GM23338 (cell line): ENCODE results near the gene DNLZ. TPM values are rescaled to one million over a fixed set of nuclear protein-coding genes. Genes with fewer than 3 reads are reported as not detected.

Source experiments
- ATAC-seq: fragments of 200-7000 bp; cut with Tn5 transposase; 3 replicates; pipeline ENCODE4 v1.9.1; 2020
- DNase-seq: peaks from one replicate; pipeline ENCODE4 v3.0.0-alpha.2; 2015; ENCODE audit warnings: low spot score
- H2AFZ ChIP-seq: fragments of 200-600 bp; sonication (generic); 2 replicates; pipeline ENCODE4 v1.8.0; 2016; ENCODE audit warnings: antibody characterized with exemption, mild to moderate bottlenecking, moderate library complexity
- H3F3A ChIP-seq: fragments of 200-600 bp; sonication (generic); replicated peaks from 2 replicates; pipeline ENCODE4 v1.8.0; 2017; ENCODE audit warnings: antibody characterized with exemption, mixed run types, low read depth
- H3K27ac ChIP-seq: fragments of 200-600 bp; sonication (generic); 2 replicates; pipeline ENCODE4 v1.6.1; 2016; ENCODE audit warnings: low read depth
- H3K27me3 ChIP-seq: fragments of 200-600 bp; sonication (generic); 2 replicates; pipeline ENCODE4 v1.8.0; 2016; ENCODE audit warnings: mild to moderate bottlenecking, mixed run types, moderate library complexity; ENCODE audit not compliant: insufficient read depth
- H3K36me3 ChIP-seq: fragments of 200-600 bp; sonication (generic); 2 replicates; pipeline ENCODE4 v1.8.0; 2016; ENCODE audit warnings: mild to moderate bottlenecking; ENCODE audit not compliant: insufficient read depth
- H3K4me1 ChIP-seq: fragments of 200-600 bp; sonication (generic); 2 replicates; pipeline ENCODE4 v1.8.0; 2016; ENCODE audit warnings: mild to moderate bottlenecking, moderate library complexity; ENCODE audit not compliant: insufficient read depth
- H3K4me2 ChIP-seq: fragments of 200-600 bp; sonication (generic); 2 replicates; pipeline ENCODE4 v1.7.1; 2017; ENCODE audit warnings: mixed run types
- H3K4me3 ChIP-seq: fragments of 200-600 bp; sonication (generic); 2 replicates; pipeline ENCODE4 v1.6.1; 2016; ENCODE audit warnings: mixed run types
- H3K79me2 ChIP-seq: fragments of 200-600 bp; sonication (generic); replicated peaks from 2 replicates; pipeline ENCODE4 v1.8.0; 2017; ENCODE audit warnings: mild to moderate bottlenecking; ENCODE audit not compliant: insufficient read depth
- H3K9me2 ChIP-seq: fragments of 200-600 bp; sonication (generic); 2 replicates; pipeline ENCODE4 v1.8.0; 2017; ENCODE audit not compliant: insufficient read depth
- H4K20me1 ChIP-seq: fragments of 200-600 bp; sonication (generic); replicated peaks from 2 replicates; pipeline ENCODE4 v1.8.0; 2017; ENCODE audit warnings: mild to moderate bottlenecking; ENCODE audit not compliant: insufficient read depth
- H3K27ac Mint-ChIP-seq: 2 replicates; pipeline ENCODE4 v1.8.0; 2020; ENCODE audit warnings: inconsistent platforms, mild to moderate bottlenecking, moderate library complexity, mixed read lengths
- H3K27me3 Mint-ChIP-seq: 3 replicates; pipeline ENCODE4 v1.8.0; 2022; ENCODE audit warnings: low read depth, mild to moderate bottlenecking, moderate library complexity, mixed read lengths, inconsistent platforms; ENCODE audit not compliant: insufficient read depth, poor library complexity
- H3K36me3 Mint-ChIP-seq: 3 replicates; pipeline ENCODE4 v1.8.0; 2021; ENCODE audit warnings: low read depth, mild to moderate bottlenecking, inconsistent platforms, moderate library complexity, mixed read lengths
- H3K4me1 Mint-ChIP-seq: 3 replicates; pipeline ENCODE4 v1.8.0; 2020; ENCODE audit warnings: mild to moderate bottlenecking, inconsistent platforms, mixed read lengths
- H3K4me3 Mint-ChIP-seq: 3 replicates; pipeline ENCODE4 v1.8.0; 2021; ENCODE audit warnings: moderate library complexity, mild to moderate bottlenecking, inconsistent platforms, mixed read lengths
- H3K9me3 Mint-ChIP-seq: 3 replicates; pipeline ENCODE4 v1.8.0; 2020; ENCODE audit warnings: moderate library complexity, mild to moderate bottlenecking, inconsistent platforms, mixed read lengths
- EZH2phosphoT487 ChIP-seq: fragments of 200-600 bp; sonication (generic); IDR thresholded peaks from one replicate; pipeline ENCODE4 v1.8.1; 2018; ENCODE audit warnings: antibody characterized with exemption; ENCODE audit not compliant: unreplicated experiment
- NANOG ChIP-seq: IDR thresholded peaks from 2 replicates; pipeline ENCODE4 v1.6.1; 2016; ENCODE audit warnings: antibody characterized with exemption, borderline replicate concordance
- POLR2AphosphoS5 ChIP-seq: IDR thresholded peaks from 2 replicates; pipeline ENCODE4 v1.6.1; 2016; ENCODE audit warnings: antibody characterized with exemption, low read depth
- ZNF114 ChIP-seq: fragments of 250-450 bp; sonication (Bioruptor Pico); IDR thresholded peaks from 2 replicates; pipeline ENCODE4 v1.5.0; 2020; ENCODE audit warnings: mild to moderate bottlenecking, moderate library complexity
- polyA plus RNA-seq: library from polyadenylated mRNA; unstranded; fragments of >200 nt; fragmentation: Nextera tagmentation; extraction: Ambion mirVana; gene quantifications from 2 replicates; pipeline ENCODE4 v1.2.1, GENCODE V29; 2016
- total RNA-seq: library from RNA; depleted of rRNA; stranded (reverse); fragments of >200 nt; shearing (Covaris generic); gene quantifications from 2 replicates; pipeline ENCODE4 v1.2.3, GENCODE V29; 2014
- TF ChIP-seq, protein P1 (sequence below): fragments of 250-450 bp; sonication (Bioruptor Pico); IDR thresholded peaks from 2 replicates; pipeline ENCODE4 v1.5.0; 2020; ENCODE audit warnings: mild to moderate bottlenecking, moderate library complexity
- TF ChIP-seq, protein P2 (sequence below), 2 experiments: fragments of 200-600 bp in 1 of 2; sonication (generic) in 1 of 2; conservative IDR thresholded peaks; 2 replicates each; pipeline versions ENCODE4 v1.5.1 to v1.6.1; 2016 to 2017; ENCODE audit warnings: antibody characterized with exemption in 2 of 2, low read depth in 2 of 2, mild to moderate bottlenecking in 2 of 2, moderate library complexity in 1 of 2

The DNLZ gene
- total and polyA plus RNA-seq, 2 experiments from 2014 or later, result 33.4 to 53.9 TPM

DNA sequence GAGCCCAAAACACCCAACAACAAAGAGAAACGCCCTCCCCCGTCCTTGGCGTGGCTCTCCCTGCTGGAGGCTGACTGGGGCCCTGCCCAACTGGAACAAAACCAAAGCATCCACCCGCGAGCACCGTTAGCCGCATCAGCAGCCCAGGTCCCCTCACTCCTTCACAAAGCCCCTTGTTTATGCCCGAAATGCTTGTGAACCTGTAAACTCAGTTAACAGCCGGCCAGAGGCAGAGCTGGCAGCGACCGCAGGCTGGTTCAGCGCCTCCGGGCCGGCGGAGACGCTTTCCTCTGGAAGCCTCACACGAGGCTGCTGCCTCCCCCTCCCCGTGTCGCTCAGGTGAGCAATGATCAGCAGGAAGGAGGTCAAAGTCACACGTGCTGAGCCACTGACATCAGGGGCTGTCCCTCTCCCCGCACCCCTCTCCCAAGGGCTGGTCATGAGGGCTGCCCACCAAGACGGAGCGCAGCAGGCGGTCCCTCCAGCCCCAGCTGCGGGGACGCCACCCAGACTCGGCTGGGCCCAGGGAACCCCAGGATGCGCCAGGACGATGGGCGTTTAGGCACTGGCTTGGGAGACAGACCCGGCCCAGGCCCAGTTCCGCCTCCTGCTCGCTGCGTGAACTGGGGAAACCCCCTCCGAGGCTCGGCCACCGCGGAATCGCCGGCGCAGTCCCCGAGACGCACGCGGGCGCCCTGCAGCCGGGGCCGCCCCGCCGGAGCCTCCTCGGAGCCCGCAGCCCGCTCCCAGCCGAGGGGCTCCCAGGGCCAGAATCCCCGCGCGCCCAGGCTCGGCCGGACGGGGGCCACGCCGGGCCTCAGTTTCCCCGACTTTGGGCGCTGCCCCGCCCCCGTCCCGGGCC is 35.9 kb upstream of the DNLZ start (continued):
- TF ChIP-seq, protein P1, sequence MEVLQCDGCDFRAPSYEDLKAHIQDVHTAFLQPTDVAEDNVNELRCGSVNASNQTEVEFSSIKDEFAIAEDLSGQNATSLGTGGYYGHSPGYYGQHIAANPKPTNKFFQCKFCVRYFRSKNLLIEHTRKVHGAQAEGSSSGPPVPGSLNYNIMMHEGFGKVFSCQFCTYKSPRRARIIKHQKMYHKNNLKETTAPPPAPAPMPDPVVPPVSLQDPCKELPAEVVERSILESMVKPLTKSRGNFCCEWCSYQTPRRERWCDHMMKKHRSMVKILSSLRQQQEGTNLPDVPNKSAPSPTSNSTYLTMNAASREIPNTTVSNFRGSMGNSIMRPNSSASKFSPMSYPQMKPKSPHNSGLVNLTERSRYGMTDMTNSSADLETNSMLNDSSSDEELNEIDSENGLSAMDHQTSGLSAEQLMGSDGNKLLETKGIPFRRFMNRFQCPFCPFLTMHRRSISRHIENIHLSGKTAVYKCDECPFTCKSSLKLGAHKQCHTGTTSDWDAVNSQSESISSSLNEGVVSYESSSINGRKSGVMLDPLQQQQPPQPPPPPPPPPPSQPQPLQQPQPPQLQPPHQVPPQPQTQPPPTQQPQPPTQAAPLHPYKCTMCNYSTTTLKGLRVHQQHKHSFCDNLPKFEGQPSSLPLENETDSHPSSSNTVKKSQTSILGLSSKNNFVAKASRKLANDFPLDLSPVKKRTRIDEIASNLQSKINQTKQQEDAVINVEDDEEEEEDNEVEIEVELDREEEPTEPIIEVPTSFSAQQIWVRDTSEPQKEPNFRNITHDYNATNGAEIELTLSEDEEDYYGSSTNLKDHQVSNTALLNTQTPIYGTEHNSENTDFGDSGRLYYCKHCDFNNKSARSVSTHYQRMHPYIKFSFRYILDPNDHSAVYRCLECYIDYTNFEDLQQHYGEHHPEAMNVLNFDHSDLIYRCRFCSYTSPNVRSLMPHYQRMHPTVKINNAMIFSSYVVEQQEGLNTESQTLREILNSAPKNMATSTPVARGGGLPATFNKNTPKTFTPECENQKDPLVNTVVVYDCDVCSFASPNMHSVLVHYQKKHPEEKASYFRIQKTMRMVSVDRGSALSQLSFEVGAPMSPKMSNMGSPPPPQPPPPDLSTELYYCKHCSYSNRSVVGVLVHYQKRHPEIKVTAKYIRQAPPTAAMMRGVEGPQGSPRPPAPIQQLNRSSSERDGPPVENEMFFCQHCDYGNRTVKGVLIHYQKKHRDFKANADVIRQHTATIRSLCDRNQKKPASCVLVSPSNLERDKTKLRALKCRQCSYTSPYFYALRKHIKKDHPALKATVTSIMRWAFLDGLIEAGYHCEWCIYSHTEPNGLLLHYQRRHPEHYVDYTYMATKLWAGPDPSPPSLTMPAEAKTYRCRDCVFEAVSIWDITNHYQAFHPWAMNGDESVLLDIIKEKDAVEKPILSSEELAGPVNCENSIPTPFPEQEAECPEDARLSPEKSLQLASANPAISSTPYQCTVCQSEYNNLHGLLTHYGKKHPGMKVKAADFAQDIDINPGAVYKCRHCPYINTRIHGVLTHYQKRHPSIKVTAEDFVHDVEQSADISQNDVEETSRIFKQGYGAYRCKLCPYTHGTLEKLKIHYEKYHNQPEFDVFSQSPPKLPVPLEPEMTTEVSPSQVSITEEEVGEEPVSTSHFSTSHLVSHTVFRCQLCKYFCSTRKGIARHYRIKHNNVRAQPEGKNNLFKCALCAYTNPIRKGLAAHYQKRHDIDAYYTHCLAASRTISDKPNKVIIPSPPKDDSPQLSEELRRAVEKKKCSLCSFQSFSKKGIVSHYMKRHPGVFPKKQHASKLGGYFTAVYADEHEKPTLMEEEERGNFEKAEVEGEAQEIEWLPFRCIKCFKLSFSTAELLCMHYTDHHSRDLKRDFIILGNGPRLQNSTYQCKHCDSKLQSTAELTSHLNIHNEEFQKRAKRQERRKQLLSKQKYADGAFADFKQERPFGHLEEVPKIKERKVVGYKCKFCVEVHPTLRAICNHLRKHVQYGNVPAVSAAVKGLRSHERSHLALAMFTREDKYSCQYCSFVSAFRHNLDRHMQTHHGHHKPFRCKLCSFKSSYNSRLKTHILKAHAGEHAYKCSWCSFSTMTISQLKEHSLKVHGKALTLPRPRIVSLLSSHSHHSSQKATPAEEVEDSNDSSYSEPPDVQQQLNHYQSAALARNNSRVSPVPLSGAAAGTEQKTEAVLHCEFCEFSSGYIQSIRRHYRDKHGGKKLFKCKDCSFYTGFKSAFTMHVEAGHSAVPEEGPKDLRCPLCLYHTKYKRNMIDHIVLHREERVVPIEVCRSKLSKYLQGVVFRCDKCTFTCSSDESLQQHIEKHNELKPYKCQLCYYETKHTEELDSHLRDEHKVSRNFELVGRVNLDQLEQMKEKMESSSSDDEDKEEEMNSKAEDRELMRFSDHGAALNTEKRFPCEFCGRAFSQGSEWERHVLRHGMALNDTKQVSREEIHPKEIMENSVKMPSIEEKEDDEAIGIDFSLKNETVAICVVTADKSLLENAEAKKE (CRISPR knock-in tag), result no peak
- TF ChIP-seq, protein P2, sequence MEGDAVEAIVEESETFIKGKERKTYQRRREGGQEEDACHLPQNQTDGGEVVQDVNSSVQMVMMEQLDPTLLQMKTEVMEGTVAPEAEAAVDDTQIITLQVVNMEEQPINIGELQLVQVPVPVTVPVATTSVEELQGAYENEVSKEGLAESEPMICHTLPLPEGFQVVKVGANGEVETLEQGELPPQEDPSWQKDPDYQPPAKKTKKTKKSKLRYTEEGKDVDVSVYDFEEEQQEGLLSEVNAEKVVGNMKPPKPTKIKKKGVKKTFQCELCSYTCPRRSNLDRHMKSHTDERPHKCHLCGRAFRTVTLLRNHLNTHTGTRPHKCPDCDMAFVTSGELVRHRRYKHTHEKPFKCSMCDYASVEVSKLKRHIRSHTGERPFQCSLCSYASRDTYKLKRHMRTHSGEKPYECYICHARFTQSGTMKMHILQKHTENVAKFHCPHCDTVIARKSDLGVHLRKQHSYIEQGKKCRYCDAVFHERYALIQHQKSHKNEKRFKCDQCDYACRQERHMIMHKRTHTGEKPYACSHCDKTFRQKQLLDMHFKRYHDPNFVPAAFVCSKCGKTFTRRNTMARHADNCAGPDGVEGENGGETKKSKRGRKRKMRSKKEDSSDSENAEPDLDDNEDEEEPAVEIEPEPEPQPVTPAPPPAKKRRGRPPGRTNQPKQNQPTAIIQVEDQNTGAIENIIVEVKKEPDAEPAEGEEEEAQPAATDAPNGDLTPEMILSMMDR (conservative IDR thresholded peaks at IDR 0.05; ENCODE audit: low read depth in 2 of 2), result no peak
- TF ChIP-seq NANOG, result no peak
- no peak for TF ChIP-seq ZNF114 (CRISPR knock-in tag)

DNA sequence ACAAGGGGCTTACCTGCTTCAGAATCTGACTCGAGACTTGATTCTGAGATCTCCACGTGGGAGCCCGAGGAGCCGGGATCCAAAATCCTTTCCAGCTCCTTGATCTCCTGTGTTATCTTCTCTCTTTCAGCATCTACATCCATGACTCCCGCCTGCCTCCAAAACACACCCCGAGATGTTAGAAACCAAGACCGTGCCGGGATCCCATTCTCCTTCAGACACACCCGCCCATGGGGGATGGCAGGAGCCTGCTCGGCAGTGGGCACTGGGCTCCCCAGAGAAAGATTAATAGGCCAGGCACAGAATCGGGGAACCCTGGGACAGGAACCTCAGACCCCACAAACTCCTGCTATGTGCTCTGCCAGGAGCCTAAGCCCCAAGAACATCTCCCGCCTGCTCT is 34.7 kb upstream of the DNLZ start:
- Histone ChIP-seq H3K27me3 (no peaks in the 10 kb centered on the region), H3K36me3 (0 out of 2 replicates have a peak, but pooled peaks cover 14% of the 10 kb centered on the region), H3K4me3 (no peak overlapping the region), H2AFZ (no peak overlapping the region), H3K4me2 (no peak overlapping the region), H3K4me1 (peaks cover 3% of the 10 kb centered on the region; the same call in 1 of the 2 replicates), H3K27ac (no peak overlapping the region), H3K9me2 (no peaks in the 10 kb centered on the region), H3F3A (peaks cover 26% of the 10 kb centered on the region), H3K79me2 (peaks cover 26% of the 10 kb centered on the region), H4K20me1 (peaks cover 3% of the 10 kb centered on the region; the same call in 1 of the 2 replicates)
- DNase-seq (no peak), ATAC-seq (no peak)
- peak overlapping the region; percentile 90 for H3K4me3 Mint-ChIP-seq
- peaks cover 9% of the 10 kb centered on the region for H3K4me1 Mint-ChIP-seq
- no peak overlapping the region for H3K27ac Mint-ChIP-seq
- peaks cover 17% of the 10 kb centered on the region for H3K27me3 Mint-ChIP-seq
- H3K36me3 Mint-ChIP-seq, result peaks cover 63% of the 10 kb centered on the region
- no peaks in the 10 kb centered on the region; the same call in 2 of the 3 replicates for H3K9me3 Mint-ChIP-seq
- TF ChIP-seq EZH2phosphoT487 (no peak), POLR2AphosphoS5 (no peak)
- TF ChIP-seq, protein P1 (CRISPR knock-in tag), result no peak
